Astrocyte (in vitro differentiated cells and primary cell): ENCODE results near the gene BSND. TPM values are rescaled to one million over a fixed set of nuclear protein-coding genes. Genes with fewer than 3 reads are reported as not detected.

Source experiments
- DNase-seq: peaks from one replicate; pipeline ENCODE4 v3.0.0-alpha.2; 2010; ENCODE audit warnings: low read depth
- FAIRE-seq: peaks from 2 replicates; lab custom pipeline; 2011; peaks lifted over from hg19 to GRCh38; lab: Jason Lieb, UNC
- H2AFZ ChIP-seq: 2 replicates; pipeline ENCODE4 v1.6.0; 2012; ENCODE audit warnings: low read depth, low read length, inconsistent platforms
- H3K27ac ChIP-seq: 2 replicates; pipeline ENCODE4 v1.5.1; 2011; ENCODE audit warnings: low read depth, low read length, inconsistent platforms
- H3K27me3 ChIP-seq: 2 replicates; pipeline ENCODE4 v1.6.0; 2011; ENCODE audit warnings: low read length, inconsistent platforms; ENCODE audit not compliant: insufficient read depth
- H3K36me3 ChIP-seq: 2 replicates; pipeline ENCODE4 v1.5.1; 2011; ENCODE audit warnings: low read length, inconsistent platforms; ENCODE audit not compliant: insufficient read depth
- H3K4me1 ChIP-seq: 2 replicates; pipeline ENCODE4 v1.5.1; 2011; ENCODE audit warnings: low read length, inconsistent platforms; ENCODE audit not compliant: insufficient read depth
- H3K4me2 ChIP-seq: 2 replicates; pipeline ENCODE4 v1.6.0; 2012; ENCODE audit warnings: low read length, inconsistent platforms
- H3K4me3 ChIP-seq: 2 replicates; pipeline ENCODE4 v1.5.1; 2011; ENCODE audit warnings: low read depth, mild to moderate bottlenecking, low read length, inconsistent platforms; ENCODE audit not compliant: insufficient read depth
- H3K79me2 ChIP-seq: 2 replicates; pipeline ENCODE4 v1.6.0; 2012; ENCODE audit warnings: mild to moderate bottlenecking, low read length, inconsistent platforms; ENCODE audit not compliant: insufficient read depth
- H3K9ac ChIP-seq: 2 replicates; pipeline ENCODE4 v1.6.0; 2012; ENCODE audit warnings: mild to moderate bottlenecking, low read length, inconsistent platforms
- H3K9me3 ChIP-seq: 2 replicates; pipeline ENCODE4 v1.5.1; 2012; ENCODE audit warnings: low read depth, mild to moderate bottlenecking, low read length, inconsistent platforms; ENCODE audit not compliant: insufficient read depth
- H4K20me1 ChIP-seq: 2 replicates; pipeline ENCODE4 v1.6.0; 2012; ENCODE audit warnings: low read length, inconsistent platforms; ENCODE audit not compliant: insufficient read depth
- H3K27ac Mint-ChIP-seq: one replicate; pipeline ENCODE4 v1.8.0; 2021; ENCODE audit warnings: mild to moderate bottlenecking, mixed read lengths; ENCODE audit not compliant: unreplicated experiment
- H3K27me3 Mint-ChIP-seq: one replicate; pipeline ENCODE4 v1.8.0; 2021; ENCODE audit warnings: low read depth, mixed read lengths; ENCODE audit not compliant: unreplicated experiment
- H3K36me3 Mint-ChIP-seq: one replicate; pipeline ENCODE4 v1.8.0; 2021; ENCODE audit warnings: low read depth, mixed read lengths; ENCODE audit not compliant: unreplicated experiment
- H3K4me1 Mint-ChIP-seq: one replicate; pipeline ENCODE4 v1.8.0; 2021; ENCODE audit warnings: low read depth, mixed read lengths; ENCODE audit not compliant: unreplicated experiment
- H3K4me3 Mint-ChIP-seq: one replicate; pipeline ENCODE4 v1.8.0; 2021; ENCODE audit warnings: mild to moderate bottlenecking, moderate library complexity, mixed read lengths; ENCODE audit not compliant: unreplicated experiment
- H3K9me3 Mint-ChIP-seq: one replicate; pipeline ENCODE4 v1.8.0; 2021; ENCODE audit warnings: mild to moderate bottlenecking, mixed read lengths; ENCODE audit not compliant: unreplicated experiment
- CTCF ChIP-seq: IDR thresholded peaks from 2 replicates; pipeline ENCODE4 v1.5.1; 2011; ENCODE audit warnings: low read depth, mild to moderate bottlenecking, inconsistent platforms, low read length, moderate library complexity; ENCODE audit not compliant: insufficient read depth
- EZH2 ChIP-seq: IDR thresholded peaks from 2 replicates; pipeline ENCODE4 v1.6.1; 2012; ENCODE audit warnings: mild to moderate bottlenecking, low read length, inconsistent platforms; ENCODE audit not compliant: insufficient read depth
- total RNA-seq: library from RNA; stranded (reverse); gene quantifications from 2 replicates; pipeline ENCODE4 v1.2.1, GENCODE V29; 2021

BSND gene
- total RNA-seq, 1 donor from 2014 or later: not detected

DNA sequence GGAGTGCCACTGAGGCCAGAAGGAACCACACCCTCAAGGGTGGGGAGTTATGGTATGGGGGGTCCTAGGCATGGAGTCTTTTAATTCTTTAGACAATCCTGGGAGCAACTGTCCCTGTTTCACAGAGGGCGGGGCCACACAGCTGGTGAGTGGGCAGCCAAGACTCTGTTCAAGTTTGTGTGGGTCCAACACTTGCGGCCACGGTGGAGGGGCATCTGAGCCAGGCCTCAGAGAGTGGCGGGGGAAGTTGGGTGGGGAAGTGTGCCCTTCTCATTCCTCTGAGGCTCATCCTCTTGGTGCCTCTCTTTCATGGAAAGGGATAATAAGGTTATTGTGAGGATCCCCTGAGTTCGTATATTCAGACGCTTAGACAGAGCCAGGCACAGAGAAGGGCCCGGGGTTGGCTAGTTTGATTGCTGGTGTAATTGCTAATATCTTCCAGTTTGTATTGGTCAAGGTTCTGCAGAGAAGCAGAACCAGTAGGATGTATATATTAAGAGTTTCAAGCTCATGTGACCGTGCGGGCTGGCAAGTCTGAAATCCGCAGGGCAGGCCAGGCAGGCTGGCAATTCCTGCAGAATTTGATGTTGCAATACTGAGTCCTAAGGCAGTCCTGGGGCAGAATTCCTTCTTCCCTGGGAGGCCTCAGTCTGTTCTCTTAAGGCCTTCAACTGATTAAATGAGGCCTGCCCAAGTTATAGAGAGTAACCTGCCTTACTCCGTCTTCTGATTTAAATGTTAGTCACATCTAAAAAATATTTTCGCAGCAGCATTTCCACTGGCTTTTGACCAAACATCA is 56.5 kb downstream of the BSND start:
- no peak for TF ChIP-seq CTCF
- TF ChIP-seq EZH2: no peak
- Mint-ChIP-seq H3K4me1 (peaks cover 4% of the 10 kb centered on the region), H3K27me3 (peaks cover 30% of the 10 kb centered on the region), H3K9me3 (no peaks in the 10 kb centered on the region), H3K36me3 (no peaks in the 10 kb centered on the region), H3K27ac (peak overlapping the region; percentile 62), H3K4me3 (no peak overlapping the region)
- DNase-seq (no peak), FAIRE-seq (no peak)
- Histone ChIP-seq H3K27me3 (peaks cover 4% of the 10 kb centered on the region), H4K20me1 (no peaks in the 10 kb centered on the region), H3K36me3 (no peaks in the 10 kb centered on the region), H2AFZ (no peak overlapping the region), H3K4me2 (no peak overlapping the region), H3K27ac (no peak overlapping the region), H3K79me2 (no peaks in the 10 kb centered on the region), H3K4me1 (no peaks in the 10 kb centered on the region), H3K4me3 (no peak overlapping the region), H3K9me3 (no peaks in the 10 kb centered on the region), H3K9ac (no peak overlapping the region)

- no peak for TF ChIP-seq CTCF
- no peak for TF ChIP-seq EZH2
- H4K20me1 ChIP-seq: no peaks in the 10 kb centered on the region
- H3K9me3 ChIP-seq: no peaks in the 10 kb centered on the region
- H3K27ac Mint-ChIP-seq: no peak overlapping the region
- no peak overlapping the region for H3K27ac ChIP-seq
- H3K27me3 Mint-ChIP-seq: peaks cover 34% of the 10 kb centered on the region
- peaks cover 4% of the 10 kb centered on the region for H3K4me1 Mint-ChIP-seq
- H3K4me3 Mint-ChIP-seq: no peak overlapping the region
- H3K79me2 ChIP-seq: no peaks in the 10 kb centered on the region
- H3K27me3 ChIP-seq: peaks cover 4% of the 10 kb centered on the region
- H3K9me3 Mint-ChIP-seq: no peaks in the 10 kb centered on the region
- no peak overlapping the region for H3K4me2 ChIP-seq
- H3K36me3 ChIP-seq: no peaks in the 10 kb centered on the region
- no peak overlapping the region for H2AFZ ChIP-seq
- H3K36me3 Mint-ChIP-seq: peaks cover 2% of the 10 kb centered on the region
- H3K4me1 ChIP-seq: no peaks in the 10 kb centered on the region
- DNase-seq: no peak
- FAIRE-seq: no peak
- H3K9ac ChIP-seq: no peak overlapping the region
- H3K4me3 ChIP-seq: no peak overlapping the region
Measured at GRCh38 chr1:55055951-55056631, 57.4 kb downstream of the BSND start.
